WTC11 (cell line): ENCODE results near the gene CCDC136. TPM values are rescaled to one million over a fixed set of nuclear protein-coding genes. Genes with fewer than 3 reads are reported as not detected.

Experiments
- ATAC-seq: fragments of 200-7000 bp; cut with Tn5 transposase; 2 replicates; pipeline ENCODE4 v1.10.0; 2021; ENCODE audit warnings: mild to moderate bottlenecking, moderate library complexity
- CTCF ChIA-PET: fragments of 300-600 bp; sonication (Branson Sonifier 250); formaldehyde crosslinking; loops from one replicate; lab custom pipeline; 2021; ENCODE audit warnings: antibody characterized with exemption; lab: Charles Lee
- POLR2A ChIA-PET: fragments of 350-600 bp; sonication (Branson Sonifier 250); formaldehyde crosslinking; loops from one replicate; lab custom pipeline; 2021; ENCODE audit warnings: antibody characterized with exemption; lab: Charles Lee
- DNase-seq: peaks from one replicate; pipeline ENCODE4 v3.0.0; 2021; ENCODE audit warnings: low spot score
- H3K27ac Mint-ChIP-seq: 2 replicates; pipeline ENCODE4 v1.8.0; 2021; ENCODE audit warnings: mixed read lengths
- H3K27me3 Mint-ChIP-seq: 2 replicates; pipeline ENCODE4 v1.8.0; 2021; ENCODE audit warnings: low read depth, mild to moderate bottlenecking, moderate library complexity, mixed read lengths
- H3K36me3 Mint-ChIP-seq: 2 replicates; pipeline ENCODE4 v1.8.0; 2021; ENCODE audit warnings: mixed read lengths
- H3K4me1 Mint-ChIP-seq: 2 replicates; pipeline ENCODE4 v1.8.0; 2022; ENCODE audit warnings: mixed read lengths
- H3K4me3 Mint-ChIP-seq: 2 replicates; pipeline ENCODE4 v1.8.0; 2021; ENCODE audit warnings: mild to moderate bottlenecking, moderate library complexity, mixed read lengths
- H3K9me3 Mint-ChIP-seq: 2 replicates; pipeline ENCODE4 v1.8.0; 2021; ENCODE audit warnings: mixed read lengths
- KAT7 ChIP-seq: sonication (generic); formaldehyde crosslinking; IDR thresholded peaks from 2 replicates; pipeline ENCODE4 v1.8.1; 2023; ENCODE audit warnings: missing genetic modification reagents, mild to moderate bottlenecking, borderline replicate concordance
- NFATC4 ChIP-seq: fragments of 250-450 bp; sonication (Bioruptor Pico); IDR thresholded peaks from 2 replicates; pipeline ENCODE4 v1.9.0; 2021; ENCODE audit warnings: mild to moderate bottlenecking
- PRRX2 ChIP-seq: fragments of 250-450 bp; sonication (Bioruptor Pico); IDR thresholded peaks from 2 replicates; pipeline ENCODE4 v1.8.0; 2021; ENCODE audit warnings: mild to moderate bottlenecking
- SP1 ChIP-seq: sonication (generic); formaldehyde crosslinking; conservative IDR thresholded peaks from 2 replicates; pipeline ENCODE4 v1.8.1; 2022; ENCODE audit warnings: missing genetic modification reagents
- ZNF121 ChIP-seq: sonication (generic); formaldehyde crosslinking; IDR thresholded peaks from 2 replicates; pipeline ENCODE4 v1.8.0; 2023; ENCODE audit warnings: missing genetic modification reagents
- ZNF232 ChIP-seq: sonication (generic); formaldehyde crosslinking; IDR thresholded peaks from 2 replicates; pipeline ENCODE4 v1.8.0; 2022; ENCODE audit warnings: mild to moderate bottlenecking, missing genetic modification reagents
- ZNF423 ChIP-seq: fragments of 250-450 bp; sonication (Bioruptor Pico); IDR thresholded peaks from 2 replicates; pipeline ENCODE4 v2.1.2; 2022; ENCODE audit warnings: mild to moderate bottlenecking, moderate library complexity
- total RNA-seq: library from RNA; stranded (reverse); gene quantifications from 3 replicates; pipeline ENCODE4 v1.2.3, GENCODE V29; 2021
- TF ChIP-seq, protein P1 (sequence below): sonication (generic); formaldehyde crosslinking; IDR thresholded peaks from 2 replicates; pipeline ENCODE4 v1.8.1; 2022; ENCODE audit warnings: mild to moderate bottlenecking, missing genetic modification reagents, moderate library complexity, borderline replicate concordance
- TF ChIP-seq, protein P2 (sequence below): sonication (generic); formaldehyde crosslinking; IDR thresholded peaks from 2 replicates; pipeline ENCODE4 v1.8.0; 2022; ENCODE audit warnings: mild to moderate bottlenecking, missing genetic modification reagents
- TF ChIP-seq, protein P3 (sequence below): sonication (generic); formaldehyde crosslinking; IDR thresholded peaks from 2 replicates; pipeline ENCODE4 v1.8.1; 2023; ENCODE audit warnings: mild to moderate bottlenecking, moderate library complexity, missing genetic modification reagents
- TF ChIP-seq, protein P4 (sequence below): sonication (generic); formaldehyde crosslinking; IDR thresholded peaks from 2 replicates; pipeline ENCODE4 v1.8.1; 2023; ENCODE audit warnings: mild to moderate bottlenecking, missing genetic modification reagents, moderate library complexity
- TF ChIP-seq, protein P5 (sequence below): sonication (generic); formaldehyde crosslinking; IDR thresholded peaks from 2 replicates; pipeline ENCODE4 v1.8.0; 2023; ENCODE audit warnings: missing genetic modification reagents, mild to moderate bottlenecking, borderline replicate concordance

The CCDC136 gene
- total RNA-seq, 1 experiment from 2014 or later: 51.0 TPM

DNA sequence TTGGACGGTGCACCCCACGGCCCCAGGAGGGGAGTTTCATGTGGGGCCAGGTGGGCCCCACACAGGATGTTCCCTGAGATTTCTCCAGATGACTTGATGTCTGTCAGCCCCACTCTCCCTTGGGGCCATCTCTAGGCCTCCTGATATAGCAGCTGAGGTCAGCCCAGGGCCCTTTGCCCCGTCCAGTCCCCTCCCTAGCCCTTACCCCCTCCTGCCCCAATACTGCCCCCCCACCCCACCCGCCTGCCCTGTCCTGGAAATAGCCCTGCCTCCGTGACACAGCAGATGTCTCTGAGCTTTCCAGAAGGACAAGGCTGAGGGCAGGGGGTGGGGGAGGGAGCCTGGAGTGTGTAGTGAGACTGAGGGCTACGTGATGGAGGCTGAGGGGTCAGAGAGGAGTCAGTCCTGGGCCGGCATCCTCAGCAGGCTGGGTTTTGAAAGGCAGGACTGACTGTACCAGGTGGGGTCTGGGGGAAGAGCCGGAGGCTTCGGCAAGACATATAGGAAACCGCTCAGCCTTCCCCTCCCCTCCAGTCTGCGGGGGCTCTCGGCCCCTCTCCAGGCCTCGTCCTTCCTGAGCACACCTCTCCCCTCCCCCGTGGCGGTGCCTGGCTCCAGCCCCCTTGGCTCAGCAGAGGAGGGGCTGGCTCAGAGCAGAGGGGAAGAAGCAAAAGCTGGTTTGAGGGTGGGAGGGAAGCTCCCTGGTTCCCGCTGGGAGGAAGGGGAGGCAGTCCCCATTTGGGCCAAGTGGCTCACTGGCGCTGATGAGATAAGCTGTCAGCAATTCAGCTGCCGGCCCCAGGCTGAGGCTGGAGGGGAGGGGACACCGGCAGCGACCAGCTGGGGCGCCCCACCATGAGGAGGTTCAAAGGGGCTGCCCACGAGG, 40.5 kb downstream of the CCDC136 start (continued):
- TF ChIP-seq, protein P1, sequence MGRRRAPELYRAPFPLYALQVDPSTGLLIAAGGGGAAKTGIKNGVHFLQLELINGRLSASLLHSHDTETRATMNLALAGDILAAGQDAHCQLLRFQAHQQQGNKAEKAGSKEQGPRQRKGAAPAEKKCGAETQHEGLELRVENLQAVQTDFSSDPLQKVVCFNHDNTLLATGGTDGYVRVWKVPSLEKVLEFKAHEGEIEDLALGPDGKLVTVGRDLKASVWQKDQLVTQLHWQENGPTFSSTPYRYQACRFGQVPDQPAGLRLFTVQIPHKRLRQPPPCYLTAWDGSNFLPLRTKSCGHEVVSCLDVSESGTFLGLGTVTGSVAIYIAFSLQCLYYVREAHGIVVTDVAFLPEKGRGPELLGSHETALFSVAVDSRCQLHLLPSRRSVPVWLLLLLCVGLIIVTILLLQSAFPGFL (CRISPR knock-in tag): no peak
- TF ChIP-seq NFATC4 (CRISPR knock-in tag) (no peak), SP1 (CRISPR knock-in tag) (no peak), ZNF121 (no peak), ZNF232 (CRISPR knock-in tag) (no peak; the same call in 1 of the 2 replicates), KAT7 (CRISPR knock-in tag) (no peak), ZNF423 (CRISPR knock-in tag) (0 out of 2 replicates have a peak, but pooled peaks have one; percentile 40)
- TF ChIP-seq, protein P2, sequence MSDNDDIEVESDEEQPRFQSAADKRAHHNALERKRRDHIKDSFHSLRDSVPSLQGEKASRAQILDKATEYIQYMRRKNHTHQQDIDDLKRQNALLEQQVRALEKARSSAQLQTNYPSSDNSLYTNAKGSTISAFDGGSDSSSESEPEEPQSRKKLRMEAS (CRISPR knock-in tag): peak; percentile 73
- TF ChIP-seq, protein P3, sequence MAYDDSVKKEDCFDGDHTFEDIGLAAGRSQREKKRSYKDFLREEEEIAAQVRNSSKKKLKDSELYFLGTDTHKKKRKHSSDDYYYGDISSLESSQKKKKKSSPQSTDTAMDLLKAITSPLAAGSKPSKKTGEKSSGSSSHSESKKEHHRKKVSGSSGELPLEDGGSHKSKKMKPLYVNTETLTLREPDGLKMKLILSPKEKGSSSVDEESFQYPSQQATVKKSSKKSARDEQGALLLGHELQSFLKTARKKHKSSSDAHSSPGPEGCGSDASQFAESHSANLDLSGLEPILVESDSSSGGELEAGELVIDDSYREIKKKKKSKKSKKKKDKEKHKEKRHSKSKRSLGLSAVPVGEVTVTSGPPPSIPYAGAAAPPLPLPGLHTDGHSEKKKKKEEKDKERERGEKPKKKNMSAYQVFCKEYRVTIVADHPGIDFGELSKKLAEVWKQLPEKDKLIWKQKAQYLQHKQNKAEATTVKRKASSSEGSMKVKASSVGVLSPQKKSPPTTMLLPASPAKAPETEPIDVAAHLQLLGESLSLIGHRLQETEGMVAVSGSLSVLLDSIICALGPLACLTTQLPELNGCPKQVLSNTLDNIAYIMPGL (CRISPR knock-in tag): peak; percentile 51; the same call in 1 of the 2 replicates
- TF ChIP-seq, protein P4, sequence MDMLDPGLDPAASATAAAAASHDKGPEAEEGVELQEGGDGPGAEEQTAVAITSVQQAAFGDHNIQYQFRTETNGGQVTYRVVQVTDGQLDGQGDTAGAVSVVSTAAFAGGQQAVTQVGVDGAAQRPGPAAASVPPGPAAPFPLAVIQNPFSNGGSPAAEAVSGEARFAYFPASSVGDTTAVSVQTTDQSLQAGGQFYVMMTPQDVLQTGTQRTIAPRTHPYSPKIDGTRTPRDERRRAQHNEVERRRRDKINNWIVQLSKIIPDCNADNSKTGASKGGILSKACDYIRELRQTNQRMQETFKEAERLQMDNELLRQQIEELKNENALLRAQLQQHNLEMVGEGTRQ: no peak

DNA sequence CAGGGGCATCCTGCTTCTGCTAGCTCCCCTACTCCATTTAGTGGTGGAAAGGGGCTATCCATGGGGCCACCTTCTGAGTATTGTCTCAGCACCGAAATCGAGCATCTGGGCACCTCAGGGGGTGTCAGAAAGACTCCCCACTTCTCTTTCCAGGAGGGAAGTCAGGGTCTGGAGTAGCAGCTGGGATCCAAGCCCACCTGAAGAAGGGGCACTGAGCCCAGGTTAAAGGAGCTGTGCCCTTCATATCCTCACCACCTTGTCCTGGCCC, 41.0 kb downstream of the CCDC136 start:
- no peak for DNase-seq
- no peak for TF ChIP-seq ZNF423 (CRISPR knock-in tag)
- TF ChIP-seq PRRX2: no peak
- TF ChIP-seq, protein P5, sequence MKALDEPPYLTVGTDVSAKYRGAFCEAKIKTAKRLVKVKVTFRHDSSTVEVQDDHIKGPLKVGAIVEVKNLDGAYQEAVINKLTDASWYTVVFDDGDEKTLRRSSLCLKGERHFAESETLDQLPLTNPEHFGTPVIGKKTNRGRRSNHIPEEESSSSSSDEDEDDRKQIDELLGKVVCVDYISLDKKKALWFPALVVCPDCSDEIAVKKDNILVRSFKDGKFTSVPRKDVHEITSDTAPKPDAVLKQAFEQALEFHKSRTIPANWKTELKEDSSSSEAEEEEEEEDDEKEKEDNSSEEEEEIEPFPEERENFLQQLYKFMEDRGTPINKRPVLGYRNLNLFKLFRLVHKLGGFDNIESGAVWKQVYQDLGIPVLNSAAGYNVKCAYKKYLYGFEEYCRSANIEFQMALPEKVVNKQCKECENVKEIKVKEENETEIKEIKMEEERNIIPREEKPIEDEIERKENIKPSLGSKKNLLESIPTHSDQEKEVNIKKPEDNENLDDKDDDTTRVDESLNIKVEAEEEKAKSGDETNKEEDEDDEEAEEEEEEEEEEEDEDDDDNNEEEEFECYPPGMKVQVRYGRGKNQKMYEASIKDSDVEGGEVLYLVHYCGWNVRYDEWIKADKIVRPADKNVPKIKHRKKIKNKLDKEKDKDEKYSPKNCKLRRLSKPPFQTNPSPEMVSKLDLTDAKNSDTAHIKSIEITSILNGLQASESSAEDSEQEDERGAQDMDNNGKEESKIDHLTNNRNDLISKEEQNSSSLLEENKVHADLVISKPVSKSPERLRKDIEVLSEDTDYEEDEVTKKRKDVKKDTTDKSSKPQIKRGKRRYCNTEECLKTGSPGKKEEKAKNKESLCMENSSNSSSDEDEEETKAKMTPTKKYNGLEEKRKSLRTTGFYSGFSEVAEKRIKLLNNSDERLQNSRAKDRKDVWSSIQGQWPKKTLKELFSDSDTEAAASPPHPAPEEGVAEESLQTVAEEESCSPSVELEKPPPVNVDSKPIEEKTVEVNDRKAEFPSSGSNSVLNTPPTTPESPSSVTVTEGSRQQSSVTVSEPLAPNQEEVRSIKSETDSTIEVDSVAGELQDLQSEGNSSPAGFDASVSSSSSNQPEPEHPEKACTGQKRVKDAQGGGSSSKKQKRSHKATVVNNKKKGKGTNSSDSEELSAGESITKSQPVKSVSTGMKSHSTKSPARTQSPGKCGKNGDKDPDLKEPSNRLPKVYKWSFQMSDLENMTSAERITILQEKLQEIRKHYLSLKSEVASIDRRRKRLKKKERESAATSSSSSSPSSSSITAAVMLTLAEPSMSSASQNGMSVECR (CRISPR knock-in tag): no peak
- TF ChIP-seq, all 79 proteins: peak for 0
- H3K4me1 Mint-ChIP-seq: peaks cover 36% of the 10 kb centered on the region
- no peak overlapping the region for H3K27ac Mint-ChIP-seq
- no peak for ATAC-seq
- H3K9me3 Mint-ChIP-seq: no peaks in the 10 kb centered on the region
- H3K36me3 Mint-ChIP-seq: no peaks in the 10 kb centered on the region
- peaks cover 32% of the 10 kb centered on the region for H3K27me3 Mint-ChIP-seq
- CTCF ChIA-PET: interaction anchor here (0.6 to 5.8 kb wide), 17 partner anchors 9 to 478 kb away, joined by 3 to 97 read pairs (median 5); partner anchors contain the start of genes ATP6V1F and KCP
- H3K4me3 Mint-ChIP-seq: peak overlapping the region; percentile 67
- POLR2A ChIA-PET: interaction anchor here (0.6 to 1.6 kb wide), 6 partner anchors 8 to 222 kb away, joined by 3 to 6 read pairs (median 3); partner anchors contain the start of genes CALU and CCDC136
